GM21526 (cell line): ENCODE results near the gene IFIT2.

Experiments used
- ATAC-seq: cut with Tn5 transposase; IDR thresholded peaks from one replicate; pipeline ENCODE4 v1.9.1; 2021; ENCODE audit warnings: moderate library complexity; ENCODE audit not compliant: unreplicated experiment, low FRiP score

IFIT2 gene

GRCh38 chr10:89357975-89358374 lies 56.1 kb downstream of the IFIT2 start:
- ATAC-seq: no peak
